Astrocyte (in vitro differentiated cells and primary cell): ENCODE measurements around the gene CHRDL2. TPM values are rescaled to one million over a fixed set of nuclear protein-coding genes. Genes with fewer than 3 reads are reported as not detected.

Experiments used
- DNase-seq: peaks from one replicate; pipeline ENCODE4 v3.0.0-alpha.2; 2010; ENCODE audit warnings: low read depth
- FAIRE-seq: peaks from 2 replicates; lab custom pipeline; 2011; peaks lifted over from hg19 to GRCh38; lab: Jason Lieb, UNC
- H2AFZ ChIP-seq: 2 replicates; pipeline ENCODE4 v1.6.0; 2012; ENCODE audit warnings: low read depth, low read length, inconsistent platforms
- H3K27ac ChIP-seq: 2 replicates; pipeline ENCODE4 v1.5.1; 2011; ENCODE audit warnings: low read depth, low read length, inconsistent platforms
- H3K27me3 ChIP-seq: 2 replicates; pipeline ENCODE4 v1.6.0; 2011; ENCODE audit warnings: low read length, inconsistent platforms; ENCODE audit not compliant: insufficient read depth
- H3K36me3 ChIP-seq: 2 replicates; pipeline ENCODE4 v1.5.1; 2011; ENCODE audit warnings: low read length, inconsistent platforms; ENCODE audit not compliant: insufficient read depth
- H3K4me1 ChIP-seq: 2 replicates; pipeline ENCODE4 v1.5.1; 2011; ENCODE audit warnings: low read length, inconsistent platforms; ENCODE audit not compliant: insufficient read depth
- H3K4me2 ChIP-seq: 2 replicates; pipeline ENCODE4 v1.6.0; 2012; ENCODE audit warnings: low read length, inconsistent platforms
- H3K4me3 ChIP-seq: 2 replicates; pipeline ENCODE4 v1.5.1; 2011; ENCODE audit warnings: low read depth, mild to moderate bottlenecking, low read length, inconsistent platforms; ENCODE audit not compliant: insufficient read depth
- H3K79me2 ChIP-seq: 2 replicates; pipeline ENCODE4 v1.6.0; 2012; ENCODE audit warnings: mild to moderate bottlenecking, low read length, inconsistent platforms; ENCODE audit not compliant: insufficient read depth
- H3K9ac ChIP-seq: 2 replicates; pipeline ENCODE4 v1.6.0; 2012; ENCODE audit warnings: mild to moderate bottlenecking, low read length, inconsistent platforms
- H3K9me3 ChIP-seq: 2 replicates; pipeline ENCODE4 v1.5.1; 2012; ENCODE audit warnings: low read depth, mild to moderate bottlenecking, low read length, inconsistent platforms; ENCODE audit not compliant: insufficient read depth
- H4K20me1 ChIP-seq: 2 replicates; pipeline ENCODE4 v1.6.0; 2012; ENCODE audit warnings: low read length, inconsistent platforms; ENCODE audit not compliant: insufficient read depth
- H3K27ac Mint-ChIP-seq: one replicate; pipeline ENCODE4 v1.8.0; 2021; ENCODE audit warnings: mild to moderate bottlenecking, mixed read lengths; ENCODE audit not compliant: unreplicated experiment
- H3K27me3 Mint-ChIP-seq: one replicate; pipeline ENCODE4 v1.8.0; 2021; ENCODE audit warnings: low read depth, mixed read lengths; ENCODE audit not compliant: unreplicated experiment
- H3K36me3 Mint-ChIP-seq: one replicate; pipeline ENCODE4 v1.8.0; 2021; ENCODE audit warnings: low read depth, mixed read lengths; ENCODE audit not compliant: unreplicated experiment
- H3K4me1 Mint-ChIP-seq: one replicate; pipeline ENCODE4 v1.8.0; 2021; ENCODE audit warnings: low read depth, mixed read lengths; ENCODE audit not compliant: unreplicated experiment
- H3K4me3 Mint-ChIP-seq: one replicate; pipeline ENCODE4 v1.8.0; 2021; ENCODE audit warnings: mild to moderate bottlenecking, moderate library complexity, mixed read lengths; ENCODE audit not compliant: unreplicated experiment
- H3K9me3 Mint-ChIP-seq: one replicate; pipeline ENCODE4 v1.8.0; 2021; ENCODE audit warnings: mild to moderate bottlenecking, mixed read lengths; ENCODE audit not compliant: unreplicated experiment
- CTCF ChIP-seq: IDR thresholded peaks from 2 replicates; pipeline ENCODE4 v1.5.1; 2011; ENCODE audit warnings: low read depth, mild to moderate bottlenecking, inconsistent platforms, low read length, moderate library complexity; ENCODE audit not compliant: insufficient read depth
- EZH2 ChIP-seq: IDR thresholded peaks from 2 replicates; pipeline ENCODE4 v1.6.1; 2012; ENCODE audit warnings: mild to moderate bottlenecking, low read length, inconsistent platforms; ENCODE audit not compliant: insufficient read depth
- total RNA-seq: library from RNA; stranded (reverse); gene quantifications from 2 replicates; pipeline ENCODE4 v1.2.1, GENCODE V29; 2021

CHRDL2 gene
- total RNA-seq, 1 donor from 2014 or later, result not detected

- DNase-seq (peak; percentile 79), FAIRE-seq (no peak)
- no peak overlapping the region for H3K27ac ChIP-seq
- no peaks in the 10 kb centered on the region for H3K4me1 Mint-ChIP-seq
- no peaks in the 10 kb centered on the region for H3K27me3 Mint-ChIP-seq
- no peak for TF ChIP-seq EZH2
- no peak for TF ChIP-seq CTCF
- H3K27me3 ChIP-seq, result no peaks in the 10 kb centered on the region
- no peaks in the 10 kb centered on the region for H3K9me3 ChIP-seq
- no peak overlapping the region for H3K27ac Mint-ChIP-seq
- no peaks in the 10 kb centered on the region for H4K20me1 ChIP-seq
- H3K4me1 ChIP-seq, result no peaks in the 10 kb centered on the region
- H3K9me3 Mint-ChIP-seq, result peaks cover 1% of the 10 kb centered on the region
- H3K4me2 ChIP-seq, result no peak overlapping the region
- H3K36me3 Mint-ChIP-seq, result peaks cover 3% of the 10 kb centered on the region
- no peak overlapping the region for H3K4me3 Mint-ChIP-seq
- H3K4me3 ChIP-seq, result no peak overlapping the region
- no peaks in the 10 kb centered on the region for H3K36me3 ChIP-seq
- H3K9ac ChIP-seq, result no peak overlapping the region
- no peaks in the 10 kb centered on the region for H3K79me2 ChIP-seq
- H2AFZ ChIP-seq, result no peak overlapping the region
Measured at GRCh38 chr11:74650498-74650897, 80.7 kb downstream of the CHRDL2 start.

- H2AFZ ChIP-seq, result no peak overlapping the region
- Mint-ChIP-seq H3K27ac (no peak overlapping the region), H3K27me3 (no peaks in the 10 kb centered on the region), H3K9me3 (peaks cover 1% of the 10 kb centered on the region), H3K4me3 (no peak overlapping the region), H3K4me1 (no peaks in the 10 kb centered on the region), H3K36me3 (peaks cover under 1% of the 10 kb centered on the region)
- FAIRE-seq (no peak), DNase-seq (peak; percentile 53)
- H3K9ac ChIP-seq, result no peak overlapping the region
- TF ChIP-seq EZH2, result no peak
- no peak for TF ChIP-seq CTCF
- no peak overlapping the region for H3K4me2 ChIP-seq
- H3K4me3 ChIP-seq, result no peak overlapping the region
- no peak overlapping the region for H3K27ac ChIP-seq
- no peaks in the 10 kb centered on the region for H3K79me2 ChIP-seq
- H3K36me3 ChIP-seq, result no peaks in the 10 kb centered on the region
- H4K20me1 ChIP-seq, result no peaks in the 10 kb centered on the region
- no peaks in the 10 kb centered on the region for H3K9me3 ChIP-seq
- no peaks in the 10 kb centered on the region for H3K27me3 ChIP-seq
- H3K4me1 ChIP-seq, result no peaks in the 10 kb centered on the region
Measured at GRCh38 chr11:74648894-74649293, 82.3 kb downstream of the CHRDL2 start.

GRCh38 chr11:74647831-74648230 is 83.4 kb downstream of the CHRDL2 start:
- no peak for FAIRE-seq
- H3K4me1 ChIP-seq, result no peaks in the 10 kb centered on the region
- no peaks in the 10 kb centered on the region for H3K9me3 Mint-ChIP-seq

More at GRCh38 chr11:74647831-74648230, 83.4 kb downstream of the CHRDL2 start:
- Mint-ChIP-seq H3K27ac (no peak overlapping the region), H3K27me3 (no peaks in the 10 kb centered on the region), H3K36me3 (no peaks in the 10 kb centered on the region), H3K4me1 (no peaks in the 10 kb centered on the region), H3K4me3 (no peak overlapping the region)
- no peak overlapping the region for H2AFZ ChIP-seq
- TF ChIP-seq EZH2 (no peak), CTCF (no peak)
- no peak overlapping the region for H3K4me3 ChIP-seq
- no peaks in the 10 kb centered on the region for H3K27me3 ChIP-seq
- H3K9me3 ChIP-seq, result no peaks in the 10 kb centered on the region
- no peak overlapping the region for H3K27ac ChIP-seq
- H3K79me2 ChIP-seq, result no peaks in the 10 kb centered on the region
- no peak overlapping the region for H3K4me2 ChIP-seq
- DNase-seq, result no peak
- H3K36me3 ChIP-seq, result no peaks in the 10 kb centered on the region
- H4K20me1 ChIP-seq, result no peaks in the 10 kb centered on the region
- no peak overlapping the region for H3K9ac ChIP-seq
